COLO668 (cell line): Measurements from ENCODE around the gene BCLAF3.

Experiments
- DNase-seq: peaks from one replicate; lab custom pipeline; 2025; ENCODE audit not compliant: unreplicated experiment; lab: John Stamatoyannopoulos, UW

BCLAF3 gene

GRCh38 chrX:19968276-19968675, 22.6 kb downstream of the BCLAF3 start:
- no peak for DNase-seq

DNA sequence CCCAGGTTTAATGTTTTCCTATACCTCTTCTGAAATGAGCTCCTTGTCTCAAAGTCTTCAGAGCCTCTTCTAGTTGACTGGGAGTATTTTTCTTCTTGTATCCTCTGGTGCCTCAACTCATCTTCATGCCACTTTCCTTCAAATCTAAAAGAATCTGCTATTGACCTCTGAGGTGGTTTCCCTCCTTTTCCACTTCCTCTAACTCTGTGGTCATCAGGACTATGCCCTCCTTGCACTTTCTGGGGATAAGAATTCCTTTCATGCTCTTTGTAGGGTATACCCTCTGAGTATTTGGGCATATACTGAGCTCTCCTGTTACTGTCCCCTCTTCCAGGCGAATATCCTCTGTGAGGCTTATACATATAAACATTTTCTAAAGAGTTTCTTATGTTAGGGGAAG, 24.8 kb downstream of the BCLAF3 start:
- DNase-seq, result no peak

GRCh38 chrX:19964017-19964710, 26.7 kb downstream of the BCLAF3 start:
- DNase-seq, result no peak

- DNase-seq, result no peak
Measured at GRCh38 chrX:19960913-19961312, 29.9 kb downstream of the BCLAF3 start.

- DNase-seq, result peak; percentile 8
Measured at GRCh38 chrX:19958552-19959486, 32.0 kb downstream of the BCLAF3 start.

GRCh38 chrX:19956923-19957322, 33.9 kb downstream of the BCLAF3 start:
- no peak for DNase-seq

DNA sequence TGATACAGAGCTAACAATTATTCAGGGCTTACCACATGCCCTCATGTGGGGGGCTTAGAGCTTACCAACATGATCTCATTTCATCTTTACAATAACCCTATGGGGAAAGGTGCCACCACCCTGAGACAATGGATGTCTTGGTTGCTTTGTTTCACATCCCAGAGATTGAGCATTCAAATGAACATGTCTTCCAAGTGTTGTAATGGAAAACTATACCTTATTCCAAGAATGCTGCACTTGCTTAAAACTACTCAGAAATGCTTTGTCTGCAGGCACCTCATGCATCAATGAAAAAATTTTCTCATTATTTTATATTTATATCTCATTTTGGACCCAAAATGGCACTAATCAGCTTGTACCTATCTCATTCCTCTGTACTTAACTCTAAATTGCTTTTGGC, 34.6 kb downstream of the BCLAF3 start:
- DNase-seq, result no peak

DNA sequence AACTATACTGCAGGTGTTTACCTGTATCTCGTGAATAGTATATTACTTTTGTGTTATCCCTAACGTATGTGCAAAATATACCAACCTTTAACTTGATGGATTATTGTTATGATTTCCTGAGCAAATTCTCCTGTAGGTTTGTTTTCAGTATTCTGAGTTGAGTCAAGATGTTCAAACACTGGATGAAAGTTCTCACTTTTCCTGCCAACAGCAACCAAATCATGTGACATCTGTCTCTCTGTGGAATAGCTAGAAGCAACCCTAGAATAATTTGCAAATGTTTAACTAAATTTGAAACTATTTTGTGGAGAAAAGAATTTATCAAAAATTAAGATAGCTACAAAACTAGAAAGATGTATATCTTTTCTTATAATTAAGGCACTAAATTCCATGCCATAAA, 35.6 kb downstream of the BCLAF3 start:
- DNase-seq, result no peak

DNA sequence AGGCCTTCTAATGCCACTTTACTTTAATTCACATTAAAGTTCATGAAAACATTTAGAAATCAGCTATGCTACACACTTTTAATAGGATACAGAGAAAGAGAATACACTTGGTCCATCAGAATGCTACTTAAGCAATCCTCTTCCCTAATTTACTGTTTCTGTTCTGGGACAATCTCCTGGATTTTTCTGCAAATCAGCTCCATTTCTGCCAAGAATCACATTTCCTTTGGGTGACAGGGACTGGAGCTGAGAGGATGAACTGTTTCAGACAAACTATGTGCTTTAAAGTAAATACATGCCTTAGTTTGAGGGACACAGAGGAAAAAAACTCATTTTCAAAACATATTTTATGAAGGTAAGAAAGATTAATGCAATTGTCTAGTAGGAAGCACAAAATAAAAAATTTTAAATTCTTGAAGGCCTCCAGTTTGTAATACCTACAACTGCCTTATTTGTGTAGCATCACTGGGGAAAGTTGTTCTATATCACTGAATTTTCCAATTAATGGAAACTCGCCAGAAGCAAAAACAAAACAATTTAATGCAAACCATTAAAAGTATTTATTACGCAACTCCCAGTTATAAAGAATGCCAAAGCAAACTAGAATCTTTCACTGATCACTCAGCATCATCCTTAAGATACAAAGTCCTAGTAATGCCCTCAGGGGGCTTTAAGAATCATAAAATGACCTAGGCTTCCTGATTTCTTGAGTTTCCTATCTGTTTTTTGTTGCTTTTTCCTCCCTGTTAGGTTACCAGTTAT, 36.3 kb downstream of the BCLAF3 start:
- no peak for DNase-seq

DNA sequence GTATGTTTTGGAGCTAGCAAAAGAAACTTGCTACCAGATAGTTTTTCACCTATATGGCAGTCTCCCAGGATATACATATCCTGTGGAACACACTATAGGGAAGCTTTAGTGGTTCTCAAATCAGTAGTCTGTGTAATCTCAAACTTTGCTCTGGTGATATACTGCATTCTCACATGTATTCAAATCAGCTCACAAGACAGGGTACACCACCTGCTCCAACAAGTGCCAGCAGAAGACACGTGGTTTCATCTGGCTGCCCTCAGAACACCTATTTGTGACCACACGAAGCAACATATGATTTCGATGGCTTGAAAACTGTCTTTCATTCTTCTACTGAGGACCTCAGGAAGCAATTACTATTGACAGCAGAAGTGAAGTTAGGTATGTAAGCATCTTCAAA, 37.7 kb downstream of the BCLAF3 start:
- DNase-seq, result no peak

GRCh38 chrX:19949340-19949739, 41.5 kb downstream of the BCLAF3 start:
- no peak for DNase-seq

GRCh38 chrX:19947612-19948011, 43.2 kb downstream of the BCLAF3 start:
- no peak for DNase-seq
